Measurements from ENCODE around the gene CLHC1.

The CLHC1 gene

DNA sequence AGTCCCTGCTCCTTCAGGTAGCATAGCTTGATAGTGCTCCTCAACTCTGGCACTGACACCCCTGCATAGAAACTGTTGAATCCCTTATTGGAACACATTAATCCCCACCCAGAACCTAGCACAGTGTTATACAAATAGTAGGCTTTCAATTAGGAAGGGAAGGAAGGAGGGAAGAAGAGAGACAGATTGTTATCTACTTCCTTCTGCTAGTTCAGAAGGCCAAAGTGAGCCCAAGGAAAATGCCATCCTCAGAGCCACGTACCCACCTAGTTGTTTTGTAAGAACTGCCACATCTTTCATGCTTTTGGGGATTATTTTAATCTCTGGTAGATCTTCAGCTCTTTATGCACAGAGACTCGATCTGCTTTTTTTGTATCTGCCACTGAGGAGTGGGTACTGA is 75.1 kb downstream of the CLHC1 start:
- Histone ChIP-seq H3K4me3 (ENCODE audit: low read length) (no peak overlapping the region), H3K9ac (ENCODE audit: low read depth, low read length) (no peak overlapping the region), H3K27ac (ENCODE audit: low read length) (no peak overlapping the region), H3K4me1 (ENCODE audit: insufficient read depth, low read length) (peaks cover 14% of the 10 kb centered on the region), H3K9me3 (ENCODE audit: insufficient read depth, low read depth, low read length) (no peaks in the 10 kb centered on the region), H3K36me3 (ENCODE audit: insufficient read depth, low read depth, low read length) (no peaks in the 10 kb centered on the region), H3K27me3 (ENCODE audit: insufficient read depth, low read length) (no peaks in the 10 kb centered on the region)

GRCh38 chr2:55156326-55156725 is 75.8 kb downstream of the CLHC1 start:
- H3K9me3 ChIP-seq (ENCODE audit: insufficient read depth, low read depth, low read length), result no peaks in the 10 kb centered on the region
- no peaks in the 10 kb centered on the region for H3K27me3 ChIP-seq (ENCODE audit: insufficient read depth, low read length)
- H3K9ac ChIP-seq (ENCODE audit: low read depth, low read length), result no peak overlapping the region
- H3K36me3 ChIP-seq (ENCODE audit: insufficient read depth, low read depth, low read length), result no peaks in the 10 kb centered on the region
- peaks cover 13% of the 10 kb centered on the region for H3K4me1 ChIP-seq (ENCODE audit: insufficient read depth, low read length)
- no peak overlapping the region for H3K27ac ChIP-seq (ENCODE audit: low read length)
- H3K4me3 ChIP-seq (ENCODE audit: low read length), result no peak overlapping the region

DNA sequence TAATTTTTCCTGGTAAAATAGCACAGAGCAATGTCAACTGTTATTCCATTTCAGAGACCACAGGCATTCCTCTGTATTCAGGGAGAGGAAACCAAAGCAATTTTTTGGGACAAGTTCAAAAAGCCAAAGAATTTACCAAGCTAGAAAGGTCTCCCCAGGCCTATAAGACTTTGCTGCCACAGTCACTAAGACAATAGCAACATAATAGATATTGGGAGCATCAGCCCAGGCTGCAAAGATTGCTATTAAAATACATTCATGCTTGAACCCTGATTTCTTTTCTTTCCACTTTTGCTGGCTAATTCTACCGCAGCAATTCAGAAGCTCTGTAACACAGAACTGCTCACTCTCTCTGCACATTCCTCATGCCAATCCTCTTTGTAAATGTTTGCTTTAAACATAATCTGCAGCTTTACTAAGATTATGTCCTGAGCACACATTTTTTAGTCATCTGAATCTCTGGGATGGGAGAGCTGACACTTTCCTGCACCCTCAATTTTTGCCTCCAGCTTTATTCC is 76.3 kb downstream of the CLHC1 start:
- H3K9me3 ChIP-seq (ENCODE audit: insufficient read depth, low read depth, low read length), result no peaks in the 10 kb centered on the region
- H3K9ac ChIP-seq (ENCODE audit: low read depth, low read length), result no peak overlapping the region
- H3K36me3 ChIP-seq (ENCODE audit: insufficient read depth, low read depth, low read length), result no peaks in the 10 kb centered on the region
- H3K4me3 ChIP-seq (ENCODE audit: low read length), result no peak overlapping the region
- no peak overlapping the region for H3K27ac ChIP-seq (ENCODE audit: low read length)
- H3K27me3 ChIP-seq (ENCODE audit: insufficient read depth, low read length), result no peaks in the 10 kb centered on the region
- peaks cover 13% of the 10 kb centered on the region for H3K4me1 ChIP-seq (ENCODE audit: insufficient read depth, low read length)

DNA sequence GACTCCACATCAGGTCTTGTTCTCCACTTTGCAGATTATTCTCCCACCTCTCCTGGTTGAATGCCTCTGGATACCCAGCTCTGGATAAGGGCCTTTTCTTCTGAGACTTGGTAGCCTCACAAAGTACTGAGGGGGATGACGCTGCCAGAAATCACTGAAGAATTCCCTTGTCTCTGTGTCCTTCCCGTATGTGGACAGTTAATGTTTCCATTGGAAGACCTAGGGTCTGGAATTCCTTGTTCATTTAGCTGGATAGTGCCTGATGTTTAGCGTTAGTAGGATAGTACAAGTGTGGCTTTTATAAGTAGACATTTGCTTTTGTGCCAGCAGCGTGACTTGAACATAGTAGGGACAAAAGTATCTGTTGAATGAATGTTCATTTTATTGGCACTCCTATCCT is 76.9 kb downstream of the CLHC1 start:
- Histone ChIP-seq H3K4me3 (ENCODE audit: low read length) (no peak overlapping the region), H3K9me3 (ENCODE audit: insufficient read depth, low read depth, low read length) (no peaks in the 10 kb centered on the region), H3K27me3 (ENCODE audit: insufficient read depth, low read length) (no peaks in the 10 kb centered on the region), H3K36me3 (ENCODE audit: insufficient read depth, low read depth, low read length) (no peaks in the 10 kb centered on the region), H3K9ac (ENCODE audit: low read depth, low read length) (no peak overlapping the region), H3K27ac (ENCODE audit: low read length) (no peak overlapping the region), H3K4me1 (ENCODE audit: insufficient read depth, low read length) (peaks cover 13% of the 10 kb centered on the region)

DNA sequence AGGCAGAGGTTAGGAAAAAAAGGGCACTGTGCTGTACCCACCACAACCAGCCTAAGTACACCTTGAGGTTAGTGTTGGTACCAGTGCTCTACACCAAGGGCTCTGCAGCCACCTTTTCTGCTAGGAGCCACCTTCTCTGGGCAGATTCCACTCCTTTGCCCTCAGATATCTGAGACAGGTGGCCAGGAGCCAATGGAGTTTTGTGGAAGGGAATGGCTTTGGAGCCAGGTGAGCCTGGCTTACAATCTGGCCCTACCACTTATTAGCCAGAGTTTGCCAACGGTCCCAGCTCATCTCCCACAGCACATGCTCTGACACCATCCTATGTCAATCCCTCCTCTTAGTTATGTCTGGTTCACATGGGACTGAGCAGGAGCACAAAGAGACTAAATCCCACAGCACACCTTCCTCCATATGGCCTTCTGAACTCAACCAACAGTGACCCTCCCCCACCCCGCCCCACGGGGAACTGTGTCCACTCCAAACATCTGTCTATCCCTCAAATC is 77.5 kb downstream of the CLHC1 start:
- Histone ChIP-seq H3K9me3 (ENCODE audit: insufficient read depth, low read depth, low read length) (no peaks in the 10 kb centered on the region), H3K27me3 (ENCODE audit: insufficient read depth, low read length) (no peaks in the 10 kb centered on the region), H3K4me1 (ENCODE audit: insufficient read depth, low read length) (peaks cover 13% of the 10 kb centered on the region), H3K4me3 (ENCODE audit: low read length) (no peak overlapping the region), H3K36me3 (ENCODE audit: insufficient read depth, low read depth, low read length) (no peaks in the 10 kb centered on the region), H3K27ac (ENCODE audit: low read length) (no peak overlapping the region), H3K9ac (ENCODE audit: low read depth, low read length) (no peak overlapping the region)

DNA sequence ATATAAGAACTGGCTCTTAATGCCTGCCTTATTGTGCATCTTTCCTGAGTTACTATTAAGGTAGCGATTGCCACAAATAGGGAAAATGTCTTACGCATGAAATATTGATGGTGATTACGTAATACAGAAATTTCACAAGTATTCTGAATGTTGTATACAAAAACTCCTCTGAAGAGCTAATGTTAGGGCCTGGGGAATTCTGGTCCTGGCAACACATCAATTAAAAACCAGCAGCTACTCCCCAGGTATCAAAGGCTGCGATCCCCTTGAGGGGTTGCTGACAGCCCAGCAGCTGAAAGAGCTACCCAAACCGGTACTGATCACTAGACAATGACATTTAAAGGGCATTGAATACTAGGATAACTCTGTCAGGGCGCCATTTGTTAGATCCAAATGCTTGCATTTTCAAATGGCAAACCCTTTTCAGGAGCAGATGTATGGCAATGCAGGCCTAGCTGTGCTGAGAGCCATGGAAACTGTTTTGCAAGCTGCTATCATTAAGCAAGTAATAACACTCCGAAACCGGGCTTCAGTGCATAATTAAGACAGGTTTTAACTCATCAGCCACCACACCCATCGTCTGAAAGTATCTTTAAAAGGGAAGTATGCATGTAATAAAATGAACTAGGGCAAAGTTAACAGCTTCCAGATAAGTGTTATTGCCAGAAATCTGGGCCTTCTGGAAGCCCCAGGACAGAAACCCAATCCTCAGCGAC is 78.4 kb downstream of the CLHC1 start:
- no peaks in the 10 kb centered on the region for H3K27me3 ChIP-seq (ENCODE audit: insufficient read depth, low read length)
- H3K9me3 ChIP-seq (ENCODE audit: insufficient read depth, low read depth, low read length), result no peaks in the 10 kb centered on the region
- no peaks in the 10 kb centered on the region for H3K36me3 ChIP-seq (ENCODE audit: insufficient read depth, low read depth, low read length)
- H3K9ac ChIP-seq (ENCODE audit: low read depth, low read length), result no peak overlapping the region
- peaks cover 13% of the 10 kb centered on the region for H3K4me1 ChIP-seq (ENCODE audit: insufficient read depth, low read length)
- H3K27ac ChIP-seq (ENCODE audit: low read length), result no peak overlapping the region
- no peak overlapping the region for H3K4me3 ChIP-seq (ENCODE audit: low read length)

DNA sequence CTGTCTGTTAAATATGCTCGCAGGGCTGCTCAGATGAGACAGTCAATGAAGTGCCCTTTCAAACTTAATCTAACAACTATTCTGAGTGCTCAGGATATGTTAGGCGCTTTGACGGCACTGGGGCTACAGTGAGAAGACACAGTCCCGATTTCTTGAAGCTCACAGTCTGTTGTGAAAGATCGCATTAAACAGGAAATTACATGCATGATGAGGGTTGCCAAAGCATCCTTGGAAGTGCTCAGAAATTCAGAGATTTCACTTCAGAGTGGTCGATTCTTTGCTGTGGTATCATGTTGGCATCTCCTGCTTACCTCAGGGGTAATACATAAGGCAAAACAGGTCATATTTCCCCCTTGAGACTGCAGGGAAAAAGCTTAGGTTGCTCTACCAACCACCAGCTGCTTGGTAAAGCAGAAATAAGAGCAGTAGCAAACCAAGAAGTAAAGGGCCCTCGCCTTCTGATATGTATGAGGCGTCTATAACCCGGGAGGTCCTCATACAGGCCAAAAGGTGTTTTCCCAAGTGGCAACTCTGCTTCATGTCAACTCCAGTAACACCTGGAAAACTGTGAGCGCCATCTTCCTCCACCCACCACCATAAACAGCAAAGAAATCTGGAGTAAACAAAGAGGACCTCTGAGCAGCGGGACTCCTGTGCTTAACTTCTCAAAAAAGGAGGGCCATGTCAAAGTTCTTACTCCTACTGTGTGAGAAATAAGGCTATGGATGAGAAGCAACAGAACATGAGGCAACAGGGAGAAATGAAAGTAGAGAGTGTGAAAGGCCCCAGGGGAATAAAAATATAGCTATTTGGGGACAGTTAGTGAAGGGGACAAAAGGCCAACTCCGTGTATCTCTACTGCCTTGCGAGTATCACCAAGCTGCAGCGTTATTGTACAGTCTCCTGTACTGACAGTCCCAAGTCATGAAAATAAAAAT is 79.3 kb downstream of the CLHC1 start:
- no peak overlapping the region for H3K4me3 ChIP-seq (ENCODE audit: low read length)
- no peaks in the 10 kb centered on the region for H3K36me3 ChIP-seq (ENCODE audit: insufficient read depth, low read depth, low read length)
- peaks cover 13% of the 10 kb centered on the region for H3K4me1 ChIP-seq (ENCODE audit: insufficient read depth, low read length)

DNA sequence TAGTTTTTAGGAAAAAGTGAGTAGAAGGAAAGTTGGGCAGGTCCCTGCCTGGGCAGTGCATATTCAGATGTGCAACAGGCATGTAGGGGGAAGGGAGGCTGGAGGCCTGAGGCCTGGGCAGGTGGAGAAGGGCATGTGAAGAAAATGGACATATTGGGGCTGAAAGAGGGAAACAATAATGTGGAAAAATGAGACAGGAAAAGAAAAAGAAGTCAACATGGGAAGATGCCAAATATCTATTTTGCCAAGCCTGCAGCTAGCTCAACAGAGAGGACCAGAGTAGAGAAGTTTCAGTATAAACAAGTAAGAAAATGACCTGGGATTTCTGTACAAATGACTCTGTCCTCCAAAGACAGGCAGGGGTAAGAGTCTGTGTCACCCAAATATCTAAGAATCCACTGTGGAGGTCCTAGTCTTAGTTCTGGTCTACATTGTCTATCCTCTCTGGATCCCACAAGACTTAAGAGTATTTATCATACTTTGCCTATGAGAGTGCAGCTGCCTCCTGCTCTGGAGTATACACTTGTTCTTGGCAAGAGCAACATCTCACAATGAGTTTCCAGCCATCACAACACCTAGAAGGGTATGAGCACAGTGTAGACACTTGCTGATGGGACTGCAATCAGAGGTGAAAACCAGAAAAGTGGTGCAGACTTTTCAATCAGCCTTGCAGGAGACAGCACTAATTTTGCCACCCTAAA is 80.2 kb downstream of the CLHC1 start:
- Histone ChIP-seq H3K9me3 (ENCODE audit: insufficient read depth, low read depth, low read length) (no peaks in the 10 kb centered on the region), H3K36me3 (ENCODE audit: insufficient read depth, low read depth, low read length) (no peaks in the 10 kb centered on the region), H3K27ac (ENCODE audit: low read length) (no peak overlapping the region), H3K4me1 (ENCODE audit: insufficient read depth, low read length) (peaks cover 13% of the 10 kb centered on the region), H3K4me3 (ENCODE audit: low read length) (no peak overlapping the region), H3K9ac (ENCODE audit: low read depth, low read length) (no peak overlapping the region), H3K27me3 (ENCODE audit: insufficient read depth, low read length) (no peaks in the 10 kb centered on the region)

More for the DNA sequence above, 79.3 kb downstream of the CLHC1 start:
- H3K27me3 ChIP-seq (ENCODE audit: insufficient read depth, low read length), result no peaks in the 10 kb centered on the region
- no peaks in the 10 kb centered on the region for H3K9me3 ChIP-seq (ENCODE audit: insufficient read depth, low read depth, low read length)
- no peak overlapping the region for H3K9ac ChIP-seq (ENCODE audit: low read depth, low read length)
- H3K27ac ChIP-seq (ENCODE audit: low read length), result no peak overlapping the region

DNA sequence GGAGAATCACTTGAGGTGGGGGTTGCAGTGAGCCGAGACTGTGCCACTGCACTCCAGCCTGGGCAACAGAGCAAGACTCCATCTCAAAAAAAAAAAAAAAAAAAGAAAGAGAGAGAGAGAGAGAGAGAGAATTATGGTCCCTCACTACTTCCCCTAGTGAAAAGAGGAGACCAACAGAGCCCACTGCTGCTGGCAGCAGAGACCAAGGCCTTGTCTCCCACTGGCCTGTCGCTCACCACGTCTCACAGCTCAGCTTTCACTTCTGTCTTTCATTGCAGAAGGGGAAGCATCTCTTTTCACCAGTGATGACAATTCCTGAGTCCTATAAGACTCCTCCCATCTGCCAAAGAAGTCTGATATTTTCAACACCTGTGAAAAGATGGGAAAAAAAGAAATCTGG is 81.3 kb downstream of the CLHC1 start:
- H3K36me3 ChIP-seq (ENCODE audit: insufficient read depth, low read depth, low read length), result no peaks in the 10 kb centered on the region
- peaks cover 2% of the 10 kb centered on the region; the same call in 1 of the 2 replicates for H3K4me1 ChIP-seq (ENCODE audit: insufficient read depth, low read length)
- no peak overlapping the region for H3K9ac ChIP-seq (ENCODE audit: low read depth, low read length)
- no peak overlapping the region for H3K4me3 ChIP-seq (ENCODE audit: low read length)
- H3K9me3 ChIP-seq (ENCODE audit: insufficient read depth, low read depth, low read length), result no peaks in the 10 kb centered on the region
- no peaks in the 10 kb centered on the region for H3K27me3 ChIP-seq (ENCODE audit: insufficient read depth, low read length)
- H3K27ac ChIP-seq (ENCODE audit: low read length), result no peak overlapping the region

- H3K4me1 ChIP-seq (ENCODE audit: insufficient read depth, low read length), result no peaks in the 10 kb centered on the region; the same call in 1 of the 2 replicates
- H3K9me3 ChIP-seq (ENCODE audit: insufficient read depth, low read depth, low read length), result no peaks in the 10 kb centered on the region
- no peak overlapping the region for H3K9ac ChIP-seq (ENCODE audit: low read depth, low read length)
- no peak overlapping the region for H3K27ac ChIP-seq (ENCODE audit: low read length)
- H3K36me3 ChIP-seq (ENCODE audit: insufficient read depth, low read depth, low read length), result no peaks in the 10 kb centered on the region
- H3K4me3 ChIP-seq (ENCODE audit: low read length), result no peak overlapping the region
- no peaks in the 10 kb centered on the region for H3K27me3 ChIP-seq (ENCODE audit: insufficient read depth, low read length)
Measured at GRCh38 chr2:55148269-55148668, 83.8 kb downstream of the CLHC1 start.

DNA sequence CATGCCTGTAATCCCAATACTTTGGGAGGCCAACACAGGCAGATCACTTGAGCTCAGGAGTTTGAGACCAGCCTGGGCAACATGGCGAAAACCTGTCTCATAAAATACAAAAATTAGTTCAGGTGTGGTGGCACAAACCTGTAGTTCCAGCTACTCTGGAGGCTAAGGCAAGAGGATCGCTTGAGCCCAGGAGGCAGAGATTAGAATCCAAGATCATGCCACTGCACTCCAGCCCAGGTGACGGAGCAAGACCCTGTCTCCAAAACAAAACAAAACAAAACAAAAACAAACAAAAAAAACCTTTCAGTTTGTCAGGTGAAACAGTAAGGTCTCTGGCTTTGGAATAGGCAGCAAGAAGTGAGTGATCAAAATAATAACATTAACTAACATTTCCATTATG is 84.6 kb downstream of the CLHC1 start:
- Histone ChIP-seq H3K27me3 (ENCODE audit: insufficient read depth, low read length) (no peaks in the 10 kb centered on the region), H3K4me1 (ENCODE audit: insufficient read depth, low read length) (no peaks in the 10 kb centered on the region; the same call in 1 of the 2 replicates), H3K4me3 (ENCODE audit: low read length) (no peak overlapping the region)

More for the DNA sequence above, 84.6 kb downstream of the CLHC1 start:
- Histone ChIP-seq H3K27ac (ENCODE audit: low read length) (no peak overlapping the region), H3K36me3 (ENCODE audit: insufficient read depth, low read depth, low read length) (no peaks in the 10 kb centered on the region), H3K9ac (ENCODE audit: low read depth, low read length) (no peak overlapping the region), H3K9me3 (ENCODE audit: insufficient read depth, low read depth, low read length) (no peaks in the 10 kb centered on the region)
